Occipital lobe (tissue), 2 donors: ENCODE measurements around the gene STXBP1. TPM values are rescaled to one million over a fixed set of nuclear protein-coding genes. Genes with fewer than 3 reads are reported as not detected.
"Not testable (repeated sequence)": the region's sequence is repeated elsewhere in the genome, so short reads cannot be mapped to it uniquely, and the experiment has no call there.

ENCODE experiments used
- DNase-seq: peaks from one replicate; lab custom pipeline; 2025; lab: John Stamatoyannopoulos, UW
- total RNA-seq: library from RNA; depleted of rRNA; stranded (reverse); fragments of >200 nt; gene quantifications from one replicate; pipeline ENCODE4 v1.2.3, GENCODE V29; 2014

The STXBP1 gene
- total RNA-seq, 1 donor from 2014 or later: 78.5 TPM

- not testable (repeated sequence) for DNase-seq
Measured at GRCh38 chr9:127577194-127577593, 34.9 kb upstream of the STXBP1 start.

GRCh38 chr9:127578627-127578951 is 33.5 kb upstream of the STXBP1 start:
- no peak for DNase-seq

- DNase-seq: peak; percentile 86
Measured at GRCh38 chr9:127578952-127579853, 32.9 kb upstream of the STXBP1 start.

GRCh38 chr9:127580366-127580765 is 31.7 kb upstream of the STXBP1 start:
- no peak for DNase-seq

GRCh38 chr9:127580879-127581475 is 31.1 kb upstream of the STXBP1 start:
- no peak for DNase-seq

- DNase-seq: not testable (repeated sequence)
Measured at GRCh38 chr9:127584474-127584805, 27.6 kb upstream of the STXBP1 start.

- no peak for DNase-seq
Measured at GRCh38 chr9:127585161-127585819, 26.8 kb upstream of the STXBP1 start.

GRCh38 chr9:127586096-127586495 is 26.0 kb upstream of the STXBP1 start:
- no peak for DNase-seq

GRCh38 chr9:127586537-127586936 is 25.5 kb upstream of the STXBP1 start:
- peak; percentile 63 for DNase-seq

GRCh38 chr9:127587966-127588365 is 24.1 kb upstream of the STXBP1 start:
- no peak for DNase-seq

GRCh38 chr9:127588740-127589506 is 23.2 kb upstream of the STXBP1 start:
- DNase-seq: no peak

GRCh38 chr9:127589955-127590370 is 22.1 kb upstream of the STXBP1 start:
- peak; percentile 35 for DNase-seq

- DNase-seq: no peak
Measured at GRCh38 chr9:127595611-127596010, 16.5 kb upstream of the STXBP1 start.

- no peak for DNase-seq
Measured at GRCh38 chr9:127598839-127599549, 13.1 kb upstream of the STXBP1 start.

GRCh38 chr9:127599550-127599891 is 12.6 kb upstream of the STXBP1 start:
- no peak for DNase-seq

- no peak for DNase-seq
Measured at GRCh38 chr9:127603226-127603625, 8.9 kb upstream of the STXBP1 start.

GRCh38 chr9:127606043-127606442 is 6.0 kb upstream of the STXBP1 start:
- no peak for DNase-seq

- DNase-seq: peak; percentile 80
Measured at GRCh38 chr9:127608104-127608966, 3.7 kb upstream of the STXBP1 start.

GRCh38 chr9:127611603-127611898 is 526 bp upstream of the STXBP1 start:
- no peak for DNase-seq

GRCh38 chr9:127612939-127613582 is 984 bp downstream of the STXBP1 start:
- peak; percentile 41 for DNase-seq
